Ovary (tissue), 10 donors: ENCODE data around the gene CNGA2. TPM values are rescaled to one million over a fixed set of nuclear protein-coding genes. Genes with fewer than 3 reads are reported as not detected.

Source experiments
- DNase-seq, 5 donors: peaks; one replicate each; pipeline ENCODE4 v3.0.0-alpha.2; 2019 to 2020
- H3K27ac ChIP-seq, 2 donors: fragments of 200-600 bp; one replicate each; pipeline versions ENCODE4 v1.5.1 to v1.8.0; 2019 to 2022
- H3K27me3 ChIP-seq: fragments of 200-600 bp; one replicate; pipeline ENCODE4 v1.8.0; 2022
- H3K36me3 ChIP-seq: fragments of 200-600 bp; sonication (generic); one replicate; pipeline ENCODE4 v1.5.1; 2019
- H3K4me1 ChIP-seq: one replicate; pipeline ENCODE4 v1.8.1; 2013; ENCODE audit warnings: mild to moderate bottlenecking, moderate library complexity; ENCODE audit not compliant: insufficient read depth
- H3K4me3 ChIP-seq: fragments of 200-600 bp; sonication (generic); one replicate; pipeline ENCODE4 v1.5.1; 2017
- H3K9me3 ChIP-seq, 2 donors: fragments of 200-600 bp in 1 of 2; sonication (generic) in 1 of 2; one replicate each; pipeline versions ENCODE4 v1.5.1 to v1.8.1; 2013 to 2019; ENCODE audit warnings: mild to moderate bottlenecking in 1 of 2, moderate library complexity in 1 of 2
- EP300 ChIP-seq: sonication (generic); formaldehyde crosslinking; IDR thresholded peaks from one replicate; pipeline ENCODE4 v1.6.1; 2017; ENCODE audit warnings: antibody characterized with exemption
- POLR2A ChIP-seq: fragments of 450-650 bp; IDR thresholded peaks from one replicate; pipeline ENCODE4 v1.6.1; 2017; ENCODE audit warnings: antibody characterized with exemption, mild to moderate bottlenecking, moderate library complexity
- WGBS, 3 donors: extraction: QIAGEN DNeasy Blood & Tissue Kit in 1 of 3; methylation state at CpG; one replicate each; pipeline versions ENCODE4 v1.1.5 to v1.1.7; 2013 to 2017; 5-methylcytosine and 5-hydroxymethylcytosine counted together
- intact Hi-C, 4 donors: fragments of 100-400 bp; cut with DNase I; formaldehyde crosslinking; loops; one replicate each; pipeline versions ENCODE4 v1.11.0 to v1.15.1; 2022 to 2023
- long read RNA-seq, 3 donors: library from polyadenylated mRNA in 2 of 3; unstranded in 2 of 3; transcript quantifications; one replicate each; pipeline ENCODE4 v2.0.0 and lab custom pipeline, GENCODE V29; 2021 to 2026
- polyA plus RNA-seq, 2 donors: library from polyadenylated mRNA; stranded (reverse); fragments of 200-250 nt in 1 of 2; fragments of 350-450 nt in 1 of 2; fragmentation: Illumina TruSeq in 1 of 2; extraction: RNeasy Lipid Tissue Mini Kit (QIAGEN cat#74804) in 1 of 2; gene quantifications; one replicate each; pipeline ENCODE4 v1.2.3, GENCODE V29; 2013 to 2014
- total RNA-seq, 7 donors: library from RNA; depleted of rRNA in 2 of 7; stranded (reverse); fragments of >200 nt in 2 of 7; fragmentation: NEBNext Ultra II Directional in 3 of 7; extraction: Animal tissue kit (Norgen Biotek cat#: 25700) in 3 of 7; gene quantifications; one replicate each; pipeline versions ENCODE4 v1.1.0 to v1.2.4, GENCODE V29; 2016 to 2023
- TF ChIP-seq, protein P1 (sequence below), 3 donors: fragments of 450-650 bp in 2 of 3; fragments of 200-600 bp in 1 of 3; IDR thresholded peaks; one replicate each; pipeline versions ENCODE4 v1.5.1 to v1.8.0; 2016 to 2022; ENCODE audit warnings: antibody characterized with exemption in 3 of 3, mild to moderate bottlenecking in 1 of 3
- donor health status: DM: no; HTN: no; CAD: no; lungs with moderate emphysema.
- donor health status: DM: no; HTN: no; CAD: no.
- donor health status: Bipolar disorder and iron deficiency.
- donor health status: DM: yes; HTN: yes; CAD: no.
- donor health status: DM: no; HTN: no; CAD: no.
- donor health status: DM: yes; HTN: yes; CAD: no.

The CNGA2 gene
- not detected for total RNA-seq
- not detected for polyA plus RNA-seq
- long read RNA-seq, donor 1, result 0 reads
- long read RNA-seq, donor 2, result 0 reads
- long read RNA-seq, donor 3, result 0 reads

DNA sequence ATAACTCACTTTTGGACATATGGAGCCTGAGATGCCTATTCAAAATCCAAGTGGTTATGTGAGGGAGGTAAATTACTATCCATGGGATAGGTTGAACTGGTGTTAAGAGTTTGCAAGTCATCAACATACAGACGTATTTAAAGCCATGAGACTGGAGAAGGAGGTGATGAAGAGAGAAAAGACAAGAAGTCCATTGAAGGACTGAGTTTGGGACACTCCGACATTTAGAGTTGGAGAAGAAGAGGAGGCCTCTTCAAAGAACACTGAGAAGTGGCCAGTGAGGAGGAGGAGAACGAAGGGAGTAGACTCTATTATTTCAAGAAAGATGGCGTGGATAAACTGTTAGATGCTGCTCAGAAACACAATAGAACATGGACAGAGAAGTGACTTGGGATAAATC, at the start of gene CNGA2:
Gene CNGA2 (plus strand): TSS at position 301 of the 400 bp plus-strand sequence. CDS start 3,738 bp downstream, outside the sequence.
- whole genome bisulfite sequencing, 3 donors, result 53 to 64% (median 61%) methylated on average over 4 of the region's 4 CpGs
- no peak for DNase-seq
- H3K4me3 ChIP-seq, result no peak within 1 kb of the TSS
- no peaks in the 10 kb centered on the region for H3K9me3 ChIP-seq
- no peaks in the 10 kb centered on the region for H3K27me3 ChIP-seq
- no peaks in the 10 kb centered on the region for H3K36me3 ChIP-seq
- TF ChIP-seq, protein P1, sequence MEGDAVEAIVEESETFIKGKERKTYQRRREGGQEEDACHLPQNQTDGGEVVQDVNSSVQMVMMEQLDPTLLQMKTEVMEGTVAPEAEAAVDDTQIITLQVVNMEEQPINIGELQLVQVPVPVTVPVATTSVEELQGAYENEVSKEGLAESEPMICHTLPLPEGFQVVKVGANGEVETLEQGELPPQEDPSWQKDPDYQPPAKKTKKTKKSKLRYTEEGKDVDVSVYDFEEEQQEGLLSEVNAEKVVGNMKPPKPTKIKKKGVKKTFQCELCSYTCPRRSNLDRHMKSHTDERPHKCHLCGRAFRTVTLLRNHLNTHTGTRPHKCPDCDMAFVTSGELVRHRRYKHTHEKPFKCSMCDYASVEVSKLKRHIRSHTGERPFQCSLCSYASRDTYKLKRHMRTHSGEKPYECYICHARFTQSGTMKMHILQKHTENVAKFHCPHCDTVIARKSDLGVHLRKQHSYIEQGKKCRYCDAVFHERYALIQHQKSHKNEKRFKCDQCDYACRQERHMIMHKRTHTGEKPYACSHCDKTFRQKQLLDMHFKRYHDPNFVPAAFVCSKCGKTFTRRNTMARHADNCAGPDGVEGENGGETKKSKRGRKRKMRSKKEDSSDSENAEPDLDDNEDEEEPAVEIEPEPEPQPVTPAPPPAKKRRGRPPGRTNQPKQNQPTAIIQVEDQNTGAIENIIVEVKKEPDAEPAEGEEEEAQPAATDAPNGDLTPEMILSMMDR (IDR thresholded peaks at IDR 0.05), result no peak
- TF ChIP-seq POLR2A (no peak), EP300 (no peak)
- intact Hi-C loops, result no loop called here
- no peaks in the 10 kb centered on the region for H3K4me1 ChIP-seq
- H3K27ac ChIP-seq, result no peak within 1 kb of the TSS

DNA sequence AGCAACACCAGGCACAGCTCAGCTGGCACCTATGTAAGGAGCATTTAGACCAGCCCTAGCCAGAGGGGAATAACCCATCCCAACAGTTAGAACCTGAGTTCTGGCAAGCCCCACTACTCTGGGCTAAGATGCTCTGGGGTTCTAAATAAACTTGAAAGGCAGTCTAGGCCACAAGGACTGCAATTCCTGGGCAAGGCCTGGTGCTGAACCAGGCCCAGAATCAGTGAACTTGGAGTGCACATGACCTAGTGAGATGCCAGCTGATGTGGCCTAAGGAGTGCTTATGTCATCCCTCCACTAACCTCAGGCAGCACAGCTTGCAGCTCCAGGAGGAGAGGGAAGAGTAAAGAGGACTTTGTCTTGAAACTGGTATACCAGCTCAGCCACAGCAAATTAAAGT, 46.9 kb upstream of the CNGA2 start:
- Histone ChIP-seq H3K27ac (no peak overlapping the region), H3K27me3 (no peaks in the 10 kb centered on the region), H3K36me3 (no peaks in the 10 kb centered on the region), H3K4me1 (no peaks in the 10 kb centered on the region), H3K4me3 (no peak overlapping the region), H3K9me3 (no peaks in the 10 kb centered on the region)
- intact Hi-C loops, result no loop called here
- DNase-seq, result no peak
- TF ChIP-seq POLR2A (no peak), EP300 (no peak)
- TF ChIP-seq, protein P1 (IDR thresholded peaks at IDR 0.05), result no peak

DNA sequence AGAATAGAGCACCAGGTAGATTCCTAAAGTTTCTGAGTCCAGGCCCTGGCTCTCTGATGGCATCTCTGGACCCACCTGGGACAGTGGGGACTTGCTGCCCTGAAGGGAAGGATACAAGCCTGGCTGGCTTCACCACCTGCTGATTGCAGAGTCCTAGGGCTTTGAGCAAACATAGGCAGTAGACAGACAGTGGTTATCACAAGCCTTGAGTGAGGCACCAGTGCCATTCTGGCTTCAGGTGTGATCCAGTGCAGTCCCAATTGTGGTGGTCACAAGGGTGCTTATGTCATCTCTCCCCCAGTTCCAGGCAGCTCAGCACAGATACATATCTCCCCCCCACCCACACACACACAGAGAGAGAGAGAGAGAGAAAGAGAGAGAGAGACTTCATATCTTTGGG, 45.9 kb upstream of the CNGA2 start:
- Histone ChIP-seq H3K27me3 (no peaks in the 10 kb centered on the region), H3K9me3 (no peaks in the 10 kb centered on the region), H3K36me3 (no peaks in the 10 kb centered on the region), H3K27ac (no peak overlapping the region), H3K4me3 (no peak overlapping the region), H3K4me1 (no peaks in the 10 kb centered on the region)
- intact Hi-C loops, result no loop called here
- DNase-seq, result no peak
- TF ChIP-seq POLR2A, result no peak
- no peak for TF ChIP-seq EP300
- TF ChIP-seq, protein P1 (IDR thresholded peaks at IDR 0.05), result no peak

- no peaks in the 10 kb centered on the region for H3K27me3 ChIP-seq
- no peaks in the 10 kb centered on the region for H3K36me3 ChIP-seq
- no peak for DNase-seq
- intact Hi-C loops, result no loop called here
- no peaks in the 10 kb centered on the region for H3K4me1 ChIP-seq
- H3K9me3 ChIP-seq, result peaks cover 0 to 4% of the 10 kb centered on the region in 2 donors
- TF ChIP-seq, protein P1 (IDR thresholded peaks at IDR 0.05), result no peak
- TF ChIP-seq POLR2A (no peak), EP300 (no peak)
- no peak overlapping the region for H3K4me3 ChIP-seq
- H3K27ac ChIP-seq, result no peak overlapping the region
- WGBS, 3 donors, result 81 to 86% (median 84%) methylated on average over 6 of the region's 6 CpGs
Observed at GRCh38 chrX:151692825-151693224, 41.7 kb upstream of the CNGA2 start.

GRCh38 chrX:151694121-151694520, 40.4 kb upstream of the CNGA2 start:
- H3K9me3 ChIP-seq, result peaks cover 0 to 4% of the 10 kb centered on the region in 2 donors
- no peaks in the 10 kb centered on the region for H3K36me3 ChIP-seq
- no peak for TF ChIP-seq POLR2A
- no peak for TF ChIP-seq EP300
- TF ChIP-seq, protein P1 (IDR thresholded peaks at IDR 0.05), result no peak
- WGBS, 3 donors, result 59 to 70% (median 67%) methylated on average over 11 to 12 of the region's 12 CpGs
- intact Hi-C loops, result no loop called here
- DNase-seq, result no peak
- H3K4me3 ChIP-seq, result no peak overlapping the region
- no peaks in the 10 kb centered on the region for H3K4me1 ChIP-seq
- H3K27ac ChIP-seq, result no peak overlapping the region
- no peaks in the 10 kb centered on the region for H3K27me3 ChIP-seq
